DMS 273 (cell line): ENCODE results near the gene RPL39.
"Not testable (repeated sequence)": the region's sequence is repeated elsewhere in the genome, so short reads cannot be mapped to it uniquely, and the experiment has no call there.

Experiments used
- DNase-seq: peaks from one replicate; lab custom pipeline; 2025; ENCODE audit not compliant: unreplicated experiment; lab: John Stamatoyannopoulos, UW

RPL39 gene

DNA sequence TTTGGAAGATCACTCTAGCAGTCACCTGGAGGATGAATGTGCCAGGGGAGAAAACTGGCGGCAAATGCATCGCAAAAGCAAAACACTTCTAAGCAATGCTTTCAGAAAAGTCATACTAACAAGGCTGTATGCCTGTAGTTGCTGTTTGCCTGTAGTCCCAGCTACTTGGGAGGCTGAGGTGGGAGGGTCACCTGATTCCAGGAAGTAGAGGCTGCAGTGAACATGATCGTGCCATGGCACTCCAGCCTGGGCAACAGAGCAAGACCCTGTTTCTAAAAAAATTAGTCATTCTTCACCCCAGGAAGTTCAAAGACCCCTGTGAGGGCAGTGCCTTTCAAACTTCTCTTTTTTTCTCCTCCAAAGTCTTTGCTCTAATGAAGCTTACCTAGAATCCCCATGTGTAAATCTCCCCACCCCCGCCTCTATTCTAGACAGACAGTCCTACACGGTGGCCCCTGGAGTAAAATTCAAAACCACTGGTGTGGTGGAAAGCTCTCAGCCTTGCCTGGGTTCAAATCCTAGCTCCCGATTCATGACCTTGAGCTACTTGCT, 27.5 kb downstream of the RPL39 start:
- DNase-seq, result no peak

- no peak for DNase-seq
Measured at GRCh38 chrX:119763181-119763580, 28.2 kb downstream of the RPL39 start.

- peak; percentile 62 for DNase-seq
Measured at GRCh38 chrX:119762718-119763117, 28.7 kb downstream of the RPL39 start.

DNA sequence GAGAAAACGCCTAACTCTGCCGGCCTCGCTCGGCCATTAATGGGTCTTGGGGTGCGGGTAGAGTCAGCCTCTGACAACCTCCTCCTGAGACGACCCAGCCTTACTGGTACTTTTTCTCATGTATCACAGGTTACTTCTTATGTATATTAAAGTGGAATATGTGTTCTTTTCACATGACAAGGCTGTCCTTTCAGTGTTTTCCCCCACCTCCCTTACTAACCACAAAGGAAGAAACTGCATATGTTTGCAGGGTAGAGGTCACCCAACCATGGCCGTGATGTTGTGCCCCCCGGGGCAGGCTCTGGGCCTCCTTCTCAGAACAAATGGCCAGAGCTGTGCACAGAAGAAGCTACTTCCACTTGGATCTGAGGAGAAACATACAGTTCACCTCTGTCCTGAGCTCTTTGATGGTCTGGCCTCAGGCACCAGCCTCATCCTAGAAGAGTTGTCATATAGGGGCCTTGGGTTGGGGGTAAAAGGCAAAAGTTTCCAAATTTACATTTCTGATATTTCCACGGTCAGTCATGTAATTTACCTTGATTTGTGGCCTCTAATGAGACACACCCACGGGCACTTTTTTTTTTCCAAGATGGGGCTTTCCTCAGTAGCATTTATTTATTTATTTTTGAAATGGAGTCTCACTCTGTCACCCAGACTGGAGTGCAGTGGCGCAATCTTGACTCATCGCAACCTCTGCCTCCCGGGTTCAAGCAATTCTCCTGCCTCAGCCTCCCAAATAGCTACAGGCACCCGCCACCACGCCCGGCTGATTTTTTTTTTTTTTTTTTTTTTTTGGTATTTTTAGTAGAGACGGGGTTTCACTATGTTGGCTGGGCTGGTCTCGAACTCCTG, 31.2 kb downstream of the RPL39 start:
- DNase-seq, result no peak

DNA sequence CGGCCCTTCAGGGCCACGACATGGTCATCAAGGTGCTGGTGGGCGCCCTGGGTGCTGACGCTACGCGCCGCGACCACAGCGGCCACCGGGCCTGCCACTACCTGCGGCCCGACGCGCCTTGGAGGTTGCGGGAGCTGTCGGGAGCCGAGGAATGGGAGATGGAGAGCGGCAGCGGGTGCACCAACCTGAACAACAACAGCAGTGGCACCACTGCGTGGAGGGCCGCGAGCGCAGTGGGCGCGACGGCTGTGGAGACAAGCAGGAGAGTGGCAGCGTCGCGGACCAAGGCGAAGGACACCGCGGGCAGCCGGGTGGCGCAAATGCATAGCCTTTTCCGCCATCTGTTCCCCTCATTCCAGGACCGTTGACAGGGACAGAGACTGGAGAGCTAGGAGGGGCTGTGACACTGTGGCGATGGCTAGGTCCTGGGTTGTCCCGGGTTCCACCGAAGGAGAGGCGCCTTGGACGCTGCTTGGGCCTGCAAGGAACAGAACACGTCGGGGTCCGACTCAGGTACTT, 32.1 kb downstream of the RPL39 start:
- DNase-seq, result no peak

GRCh38 chrX:119758731-119759247, 32.6 kb downstream of the RPL39 start:
- peak; percentile 63 for DNase-seq

DNA sequence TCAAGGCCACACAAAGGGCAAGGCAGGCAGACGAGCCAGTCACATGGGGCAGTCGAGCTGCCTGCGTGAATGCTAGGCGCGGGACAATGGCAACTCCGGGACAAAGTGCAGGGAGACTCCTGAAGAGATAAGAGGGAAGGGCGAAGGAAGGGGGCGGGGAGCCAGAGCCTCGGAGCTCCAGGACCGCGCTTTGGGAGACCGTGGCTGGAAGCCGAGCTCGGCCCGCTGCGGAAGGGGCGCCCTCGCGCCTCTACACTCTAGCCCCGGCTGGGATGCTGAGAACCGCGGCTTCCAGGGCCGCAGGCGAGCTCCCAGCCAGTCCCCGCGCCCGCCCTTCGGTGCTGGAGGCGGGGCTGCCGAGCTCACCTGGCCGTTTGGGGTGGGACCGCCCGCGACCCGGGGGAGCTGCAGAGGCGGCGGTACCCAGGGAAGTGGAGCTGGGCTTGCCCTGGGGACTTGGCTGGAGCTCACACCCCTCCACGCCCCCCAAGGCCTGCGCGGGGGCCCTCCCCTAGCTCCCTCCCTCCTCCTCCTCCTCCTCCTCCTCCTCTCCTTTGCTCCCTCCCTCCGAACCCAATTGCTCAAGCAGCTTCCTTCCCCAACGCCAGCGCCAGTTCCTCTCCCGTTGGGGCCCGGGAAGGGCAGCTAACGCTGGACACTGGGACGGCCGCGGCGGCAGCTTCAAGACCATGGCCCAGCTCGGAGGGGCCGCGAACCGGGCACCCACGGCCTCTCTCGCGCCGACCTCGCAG, 33.3 kb downstream of the RPL39 start, which contains the start of gene SOWAHD:
Gene SOWAHD, plus strand, starts transcription at position 610 of the 752 bp plus-strand sequence. Its CDS starts 80 bp downstream, at position 690.
- DNase-seq, result peak; percentile 65

- DNase-seq, result no peak
Measured at GRCh38 chrX:119757646-119757978, 33.8 kb downstream of the RPL39 start.

- no peak for DNase-seq
Measured at GRCh38 chrX:119756926-119757635, 34.3 kb downstream of the RPL39 start.

DNA sequence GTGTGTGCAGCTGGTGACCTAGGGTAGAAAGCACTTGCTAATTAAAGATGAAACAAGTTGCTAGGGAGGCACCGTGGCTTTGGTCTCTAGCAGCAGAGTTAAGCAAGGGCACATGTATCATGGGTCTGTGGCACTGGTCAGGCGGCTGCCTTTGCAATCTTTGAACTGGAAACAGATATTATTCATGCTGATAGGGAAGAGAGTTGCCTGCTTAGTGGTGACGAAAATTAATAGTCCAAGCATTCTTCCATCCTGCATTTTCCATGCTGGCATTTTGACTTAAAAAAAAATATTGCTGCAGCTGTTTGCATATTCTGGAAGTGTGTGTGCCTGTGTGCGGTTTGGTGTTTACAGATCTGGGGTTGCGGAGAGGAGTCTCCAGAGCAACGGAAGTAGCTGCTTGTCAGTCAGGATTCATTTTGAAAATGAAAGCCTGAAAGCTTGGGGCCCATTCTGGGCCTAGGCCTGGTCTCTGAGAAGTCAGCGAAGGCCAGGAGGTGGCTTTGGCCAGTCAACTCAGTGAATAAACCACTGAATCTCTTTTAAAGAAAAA, 35.4 kb downstream of the RPL39 start:
- no peak for DNase-seq

DNA sequence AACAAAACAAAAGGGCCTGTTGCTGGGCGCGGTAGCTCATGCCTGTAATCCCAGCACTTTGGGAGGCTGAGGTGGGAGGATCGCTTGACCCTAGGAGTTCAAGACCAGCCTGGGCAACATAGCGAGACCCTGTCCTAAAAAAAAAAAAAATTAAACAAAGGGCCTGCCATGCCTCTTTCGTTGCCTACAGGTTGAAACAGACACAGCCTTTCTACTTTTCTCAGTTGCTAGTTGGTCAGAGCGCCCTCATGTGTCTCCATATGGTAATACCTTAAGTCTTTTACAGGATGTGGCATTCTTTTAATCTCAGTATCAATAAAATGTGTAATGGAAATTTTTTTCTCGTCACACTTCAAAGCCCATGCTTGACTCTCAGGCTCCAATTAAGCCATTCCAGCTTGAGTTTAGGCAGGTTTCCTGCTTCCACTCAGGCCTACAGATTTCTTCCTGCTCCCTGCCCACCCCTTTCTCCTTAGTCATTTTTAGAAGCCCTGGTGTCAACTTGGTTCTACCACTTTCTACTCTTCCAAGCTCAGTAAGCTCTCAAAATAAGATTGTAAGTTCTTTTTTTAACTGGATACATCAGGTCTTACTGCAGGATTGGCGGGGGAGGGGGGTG, 37.7 kb downstream of the RPL39 start:
- DNase-seq, result peak; percentile 75

- DNase-seq, result no peak
Measured at GRCh38 chrX:119753001-119753400, 38.4 kb downstream of the RPL39 start.

- not testable (repeated sequence) for DNase-seq
Measured at GRCh38 chrX:119750751-119751150, 40.7 kb downstream of the RPL39 start.

DNA sequence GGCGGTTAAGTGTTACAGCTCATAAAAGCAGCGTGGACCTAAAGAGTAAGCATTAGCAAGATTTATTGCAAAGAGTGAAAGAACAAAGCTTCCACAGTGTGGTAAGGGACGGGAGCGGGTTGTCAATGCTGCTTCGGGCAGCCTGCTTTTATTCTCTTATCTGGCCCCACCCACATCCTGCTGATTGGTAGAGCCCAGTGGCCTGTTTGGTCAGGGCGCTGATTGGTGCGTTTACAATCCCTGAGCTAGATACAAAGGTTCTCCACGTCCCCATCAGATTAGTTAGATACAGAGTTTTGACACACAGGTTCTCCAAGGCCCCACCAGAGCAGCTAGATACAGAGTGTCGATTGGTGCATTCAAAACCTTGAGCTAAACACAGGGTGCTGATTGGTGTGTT, 41.3 kb downstream of the RPL39 start:
- DNase-seq, result not testable (repeated sequence)

- no peak for DNase-seq
Measured at GRCh38 chrX:119745283-119745848, 46.1 kb downstream of the RPL39 start.

DNA sequence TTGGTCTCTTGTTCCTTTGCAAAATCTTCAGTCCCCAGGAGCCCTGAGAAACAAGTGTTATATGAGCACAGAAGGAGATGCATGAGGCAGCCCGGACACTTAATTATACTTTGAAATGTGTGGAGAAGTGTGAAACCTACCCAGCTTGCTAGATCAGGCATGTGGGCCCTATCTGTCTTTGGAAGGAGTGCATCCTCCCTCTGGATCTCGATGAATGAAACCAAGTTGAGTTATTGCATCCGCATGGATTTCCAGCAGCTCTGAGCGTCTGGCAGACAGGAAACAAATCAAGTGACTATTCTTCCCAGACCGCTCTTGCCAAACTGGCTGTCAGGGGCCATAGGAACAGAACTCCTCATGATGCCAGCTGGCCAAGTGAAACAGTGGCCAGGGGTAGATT, 52.7 kb downstream of the RPL39 start:
- peak; percentile 28 for DNase-seq
